GM23338 (cell line): ENCODE measurements around the gene TULP4. TPM values are rescaled to one million over a fixed set of nuclear protein-coding genes. Genes with fewer than 3 reads are reported as not detected.

Experiments used
- ATAC-seq: fragments of 200-7000 bp; cut with Tn5 transposase; 3 replicates; pipeline ENCODE4 v1.9.1; 2020
- DNase-seq: peaks from one replicate; pipeline ENCODE4 v3.0.0-alpha.2; 2015; ENCODE audit warnings: low spot score
- H2AFZ ChIP-seq: fragments of 200-600 bp; sonication (generic); 2 replicates; pipeline ENCODE4 v1.8.0; 2016; ENCODE audit warnings: antibody characterized with exemption, mild to moderate bottlenecking, moderate library complexity
- H3F3A ChIP-seq: fragments of 200-600 bp; sonication (generic); replicated peaks from 2 replicates; pipeline ENCODE4 v1.8.0; 2017; ENCODE audit warnings: antibody characterized with exemption, mixed run types, low read depth
- H3K27ac ChIP-seq: fragments of 200-600 bp; sonication (generic); 2 replicates; pipeline ENCODE4 v1.6.1; 2016; ENCODE audit warnings: low read depth
- H3K27me3 ChIP-seq: fragments of 200-600 bp; sonication (generic); 2 replicates; pipeline ENCODE4 v1.8.0; 2016; ENCODE audit warnings: mild to moderate bottlenecking, mixed run types, moderate library complexity; ENCODE audit not compliant: insufficient read depth
- H3K36me3 ChIP-seq: fragments of 200-600 bp; sonication (generic); 2 replicates; pipeline ENCODE4 v1.8.0; 2016; ENCODE audit warnings: mild to moderate bottlenecking; ENCODE audit not compliant: insufficient read depth
- H3K4me1 ChIP-seq: fragments of 200-600 bp; sonication (generic); 2 replicates; pipeline ENCODE4 v1.8.0; 2016; ENCODE audit warnings: mild to moderate bottlenecking, moderate library complexity; ENCODE audit not compliant: insufficient read depth
- H3K4me2 ChIP-seq: fragments of 200-600 bp; sonication (generic); 2 replicates; pipeline ENCODE4 v1.7.1; 2017; ENCODE audit warnings: mixed run types
- H3K4me3 ChIP-seq: fragments of 200-600 bp; sonication (generic); 2 replicates; pipeline ENCODE4 v1.6.1; 2016; ENCODE audit warnings: mixed run types
- H3K79me2 ChIP-seq: fragments of 200-600 bp; sonication (generic); replicated peaks from 2 replicates; pipeline ENCODE4 v1.8.0; 2017; ENCODE audit warnings: mild to moderate bottlenecking; ENCODE audit not compliant: insufficient read depth
- H3K9me2 ChIP-seq: fragments of 200-600 bp; sonication (generic); 2 replicates; pipeline ENCODE4 v1.8.0; 2017; ENCODE audit not compliant: insufficient read depth
- H4K20me1 ChIP-seq: fragments of 200-600 bp; sonication (generic); replicated peaks from 2 replicates; pipeline ENCODE4 v1.8.0; 2017; ENCODE audit warnings: mild to moderate bottlenecking; ENCODE audit not compliant: insufficient read depth
- H3K27ac Mint-ChIP-seq: 2 replicates; pipeline ENCODE4 v1.8.0; 2020; ENCODE audit warnings: inconsistent platforms, mild to moderate bottlenecking, moderate library complexity, mixed read lengths
- H3K27me3 Mint-ChIP-seq: 3 replicates; pipeline ENCODE4 v1.8.0; 2022; ENCODE audit warnings: low read depth, mild to moderate bottlenecking, moderate library complexity, mixed read lengths, inconsistent platforms; ENCODE audit not compliant: insufficient read depth, poor library complexity
- H3K36me3 Mint-ChIP-seq: 3 replicates; pipeline ENCODE4 v1.8.0; 2021; ENCODE audit warnings: low read depth, mild to moderate bottlenecking, inconsistent platforms, moderate library complexity, mixed read lengths
- H3K4me1 Mint-ChIP-seq: 3 replicates; pipeline ENCODE4 v1.8.0; 2020; ENCODE audit warnings: mild to moderate bottlenecking, inconsistent platforms, mixed read lengths
- H3K4me3 Mint-ChIP-seq: 3 replicates; pipeline ENCODE4 v1.8.0; 2021; ENCODE audit warnings: moderate library complexity, mild to moderate bottlenecking, inconsistent platforms, mixed read lengths
- H3K9me3 Mint-ChIP-seq: 3 replicates; pipeline ENCODE4 v1.8.0; 2020; ENCODE audit warnings: moderate library complexity, mild to moderate bottlenecking, inconsistent platforms, mixed read lengths
- CREB1 ChIP-seq: fragments of 250-450 bp; sonication (Bioruptor Pico); IDR thresholded peaks from 2 replicates; pipeline ENCODE4 v1.5.0; 2020; ENCODE audit warnings: low read depth, mild to moderate bottlenecking, moderate library complexity
- CTCF ChIP-seq, 2 experiments: fragments of 200-600 bp in 1 of 2; sonication (generic) in 1 of 2; conservative IDR thresholded peaks; 2 replicates each; pipeline versions ENCODE4 v1.5.1 to v1.6.1; 2016 to 2017; ENCODE audit warnings: antibody characterized with exemption in 2 of 2, low read depth in 2 of 2, mild to moderate bottlenecking in 2 of 2, moderate library complexity in 1 of 2
- EZH2 ChIP-seq: fragments of 200-600 bp; sonication (generic); IDR thresholded peaks from one replicate; pipeline ENCODE4 v1.8.0; 2017; ENCODE audit warnings: antibody characterized with exemption, mild to moderate bottlenecking, low read depth; ENCODE audit not compliant: unreplicated experiment
- EZH2phosphoT487 ChIP-seq: fragments of 200-600 bp; sonication (generic); IDR thresholded peaks from one replicate; pipeline ENCODE4 v1.8.1; 2018; ENCODE audit warnings: antibody characterized with exemption; ENCODE audit not compliant: unreplicated experiment
- JUNB ChIP-seq: IDR thresholded peaks from one replicate; pipeline ENCODE4 v1.6.1; 2016; ENCODE audit warnings: antibody characterized with exemption; ENCODE audit not compliant: unreplicated experiment
- NANOG ChIP-seq: IDR thresholded peaks from 2 replicates; pipeline ENCODE4 v1.6.1; 2016; ENCODE audit warnings: antibody characterized with exemption, borderline replicate concordance
- POLR2AphosphoS5 ChIP-seq: IDR thresholded peaks from 2 replicates; pipeline ENCODE4 v1.6.1; 2016; ENCODE audit warnings: antibody characterized with exemption, low read depth
- REST ChIP-seq: IDR thresholded peaks from one replicate; pipeline ENCODE4 v1.6.1; 2018; ENCODE audit warnings: antibody characterized with exemption; ENCODE audit not compliant: unreplicated experiment
- STAT1 ChIP-seq: IDR thresholded peaks from one replicate; pipeline ENCODE4 v1.6.1; 2016; ENCODE audit warnings: antibody characterized with exemption; ENCODE audit not compliant: unreplicated experiment
- ZNF114 ChIP-seq: fragments of 250-450 bp; sonication (Bioruptor Pico); IDR thresholded peaks from 2 replicates; pipeline ENCODE4 v1.5.0; 2020; ENCODE audit warnings: mild to moderate bottlenecking, moderate library complexity
- ZNF331 ChIP-seq: fragments of 250-450 bp; sonication (Bioruptor Pico); IDR thresholded peaks from 2 replicates; pipeline ENCODE4 v1.5.0; 2020; ENCODE audit warnings: low read depth, mild to moderate bottlenecking, moderate library complexity
- ZNF462 ChIP-seq: fragments of 250-450 bp; sonication (Bioruptor Pico); IDR thresholded peaks from 2 replicates; pipeline ENCODE4 v1.5.0; 2020; ENCODE audit warnings: mild to moderate bottlenecking, moderate library complexity
- polyA plus RNA-seq: library from polyadenylated mRNA; unstranded; fragments of >200 nt; fragmentation: Nextera tagmentation; extraction: Ambion mirVana; gene quantifications from 2 replicates; pipeline ENCODE4 v1.2.1, GENCODE V29; 2016
- total RNA-seq: library from RNA; depleted of rRNA; stranded (reverse); fragments of >200 nt; shearing (Covaris generic); gene quantifications from 2 replicates; pipeline ENCODE4 v1.2.3, GENCODE V29; 2014
- TF ChIP-seq, protein P1 (sequence below): IDR thresholded peaks from 2 replicates; pipeline ENCODE4 v1.6.1; 2016; ENCODE audit warnings: antibody characterized with exemption

The TULP4 gene
- total and polyA plus RNA-seq, 2 experiments from 2014 or later: 31.2 to 50.2 TPM

- Mint-ChIP-seq H3K4me1 (peaks cover 38% of the 10 kb centered on the region), H3K27me3 (peaks cover 2% of the 10 kb centered on the region), H3K4me3 (no peak overlapping the region), H3K27ac (no peak overlapping the region), H3K36me3 (peaks cover 59% of the 10 kb centered on the region), H3K9me3 (peaks cover 9% of the 10 kb centered on the region; the same call in 2 of the 3 replicates)
- Histone ChIP-seq H3K36me3 (no peaks in the 10 kb centered on the region), H3K4me2 (no peak overlapping the region), H3K9me2 (no peaks in the 10 kb centered on the region), H3K79me2 (peaks cover 36% of the 10 kb centered on the region), H3K4me3 (no peak overlapping the region), H3K27me3 (no peaks in the 10 kb centered on the region), H3K4me1 (peaks cover 12% of the 10 kb centered on the region; the same call in 1 of the 2 replicates), H3K27ac (no peak overlapping the region), H2AFZ (no peak overlapping the region), H3F3A (no peaks in the 10 kb centered on the region), H4K20me1 (0 out of 2 replicates have a peak, but pooled peaks cover 3% of the 10 kb centered on the region)
- ATAC-seq (no peak), DNase-seq (no peak)
- TF ChIP-seq ZNF331 (CRISPR knock-in tag) (no peak), ZNF114 (CRISPR knock-in tag) (no peak), EZH2phosphoT487 (no peak), POLR2AphosphoS5 (no peak), STAT1 (no peak), NANOG (no peak), CREB1 (CRISPR knock-in tag) (no peak), EZH2 (no peak), ZNF462 (no peak), CTCF (conservative IDR thresholded peaks at IDR 0.05; ENCODE audit: low read depth in 2 of 2) (no peak), REST (no peak), JUNB (no peak)
- TF ChIP-seq, protein P1, sequence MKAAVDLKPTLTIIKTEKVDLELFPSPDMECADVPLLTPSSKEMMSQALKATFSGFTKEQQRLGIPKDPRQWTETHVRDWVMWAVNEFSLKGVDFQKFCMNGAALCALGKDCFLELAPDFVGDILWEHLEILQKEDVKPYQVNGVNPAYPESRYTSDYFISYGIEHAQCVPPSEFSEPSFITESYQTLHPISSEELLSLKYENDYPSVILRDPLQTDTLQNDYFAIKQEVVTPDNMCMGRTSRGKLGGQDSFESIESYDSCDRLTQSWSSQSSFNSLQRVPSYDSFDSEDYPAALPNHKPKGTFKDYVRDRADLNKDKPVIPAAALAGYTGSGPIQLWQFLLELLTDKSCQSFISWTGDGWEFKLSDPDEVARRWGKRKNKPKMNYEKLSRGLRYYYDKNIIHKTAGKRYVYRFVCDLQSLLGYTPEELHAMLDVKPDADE: no peak
Measured at GRCh38 chr6:158316022-158316421, 3.8 kb downstream of the TULP4 start.
